ENCODE measurements around the gene PLEKHB2.
"Not testable (repeated sequence)": the region's sequence is repeated elsewhere in the genome, so short reads cannot be mapped to it uniquely, and the experiment has no call there.

GRCh38 chr2:131178050-131178449 is 72.9 kb downstream of the PLEKHB2 start:
- TF ChIP-seq CTCF, POLR2A (IDR thresholded peaks at IDR 0.05): not testable (repeated sequence)

Data from adrenal gland (tissue), 5 donors.